Bronchial epithelial cell (primary cell): ENCODE measurements around the gene CASK. TPM values are rescaled to one million over a fixed set of nuclear protein-coding genes. Genes with fewer than 3 reads are reported as not detected.

Experiments
- DNase-seq: peaks from one replicate; pipeline ENCODE4 v3.0.0-alpha.2; 2010; ENCODE audit warnings: low read depth
- FAIRE-seq: peaks from 2 replicates; lab custom pipeline; 2011; peaks lifted over from hg19 to GRCh38; lab: Jason Lieb, UNC
- H3K27me3 ChIP-seq: 2 replicates; pipeline ENCODE4 v1.5.1; 2011; ENCODE audit warnings: low read length; ENCODE audit not compliant: control insufficient read depth, insufficient read depth
- H3K36me3 ChIP-seq: 2 replicates; pipeline ENCODE4 v1.5.1; 2011; ENCODE audit warnings: low read length; ENCODE audit not compliant: control insufficient read depth, insufficient read depth
- H3K4me3 ChIP-seq: 2 replicates; pipeline ENCODE4 v1.5.1; 2011; ENCODE audit warnings: mild to moderate bottlenecking, low read depth, low read length, control low read depth
- CTCF ChIP-seq: IDR thresholded peaks from 2 replicates; pipeline ENCODE4 v1.5.1; 2011; ENCODE audit warnings: mild to moderate bottlenecking, moderate library complexity, low read length, control low read depth, inconsistent platforms; ENCODE audit not compliant: insufficient read depth, severe bottlenecking
- total RNA-seq: library from RNA; depleted of rRNA; stranded (reverse); fragments of >200 nt; gene quantifications from 2 replicates; pipeline ENCODE4 v1.2.1, GENCODE V29; 2014

The CASK gene
- total RNA-seq, 1 donor from 2014 or later = 141 TPM

- Histone ChIP-seq H3K27me3 (no peaks in the 10 kb centered on the region), H3K4me3 (no peak overlapping the region), H3K36me3 (no peaks in the 10 kb centered on the region)
- FAIRE-seq = no peak
- no peak for DNase-seq
- no peak for TF ChIP-seq CTCF
Observed at GRCh38 chrX:41672643-41673042, 250.7 kb downstream of the CASK start.

- no peaks in the 10 kb centered on the region for H3K27me3 ChIP-seq
- no peaks in the 10 kb centered on the region for H3K36me3 ChIP-seq
- H3K4me3 ChIP-seq = no peak overlapping the region
- DNase-seq = no peak
- no peak for FAIRE-seq
- TF ChIP-seq CTCF = no peak
Observed at GRCh38 chrX:41671082-41671481, 252.3 kb downstream of the CASK start.

GRCh38 chrX:41670112-41670511, 253.2 kb downstream of the CASK start:
- FAIRE-seq = no peak
- no peak overlapping the region for H3K4me3 ChIP-seq
- H3K27me3 ChIP-seq = no peaks in the 10 kb centered on the region
- no peak for TF ChIP-seq CTCF
- H3K36me3 ChIP-seq = no peaks in the 10 kb centered on the region
- no peak for DNase-seq

GRCh38 chrX:41667631-41668030, 255.7 kb downstream of the CASK start:
- FAIRE-seq = no peak
- H3K27me3 ChIP-seq = no peaks in the 10 kb centered on the region
- no peaks in the 10 kb centered on the region for H3K36me3 ChIP-seq
- TF ChIP-seq CTCF = no peak
- H3K4me3 ChIP-seq = no peak overlapping the region
- DNase-seq = no peak

GRCh38 chrX:41666251-41666650, 257.1 kb downstream of the CASK start:
- no peaks in the 10 kb centered on the region for H3K27me3 ChIP-seq
- peak; percentile 12 for DNase-seq
- TF ChIP-seq CTCF = no peak
- FAIRE-seq = no peak
- H3K4me3 ChIP-seq = no peak overlapping the region
- no peaks in the 10 kb centered on the region for H3K36me3 ChIP-seq

- no peak for TF ChIP-seq CTCF
- Histone ChIP-seq H3K36me3 (no peaks in the 10 kb centered on the region), H3K27me3 (no peaks in the 10 kb centered on the region), H3K4me3 (no peak overlapping the region)
- FAIRE-seq (no peak), DNase-seq (no peak)
Observed at GRCh38 chrX:41665686-41666085, 257.7 kb downstream of the CASK start.
